Glutamatergic neuron (in vitro differentiated cells): Measurements from ENCODE around the gene WDR46. TPM values are rescaled to one million over a fixed set of nuclear protein-coding genes. Genes with fewer than 3 reads are reported as not detected.

ENCODE experiments used
- DNase-seq: peaks from one replicate; pipeline ENCODE4 v3.0.0; 2022
- H3K27ac Mint-ChIP-seq: one replicate; pipeline ENCODE4 v1.8.0; 2020; ENCODE audit warnings: mild to moderate bottlenecking, mixed read lengths, inconsistent platforms; ENCODE audit not compliant: unreplicated experiment
- H3K27me3 Mint-ChIP-seq: one replicate; pipeline ENCODE4 v1.8.0; 2020; ENCODE audit warnings: mild to moderate bottlenecking, moderate library complexity, mixed read lengths, inconsistent platforms; ENCODE audit not compliant: unreplicated experiment
- H3K36me3 Mint-ChIP-seq: one replicate; pipeline ENCODE4 v1.8.0; 2020; ENCODE audit warnings: mild to moderate bottlenecking, mixed read lengths, inconsistent platforms; ENCODE audit not compliant: unreplicated experiment
- H3K4me1 Mint-ChIP-seq: one replicate; pipeline ENCODE4 v1.8.0; 2020; ENCODE audit warnings: mild to moderate bottlenecking, low read depth, mixed read lengths, inconsistent platforms; ENCODE audit not compliant: unreplicated experiment
- H3K4me3 Mint-ChIP-seq: one replicate; pipeline ENCODE4 v1.8.0; 2020; ENCODE audit warnings: mild to moderate bottlenecking, mixed read lengths, inconsistent platforms; ENCODE audit not compliant: unreplicated experiment
- H3K9me3 Mint-ChIP-seq: one replicate; pipeline ENCODE4 v1.8.0; 2020; ENCODE audit warnings: mild to moderate bottlenecking, moderate library complexity, mixed read lengths, inconsistent platforms; ENCODE audit not compliant: unreplicated experiment
- total RNA-seq: library from RNA; stranded (reverse); fragmentation: NEBNext Ultra II Directional; extraction: Animal tissue kit (Norgen Biotek cat#: 25700); gene quantifications from one replicate; pipeline ENCODE4 v1.2.1, GENCODE V29; 2021; ENCODE audit not compliant: unreplicated experiment
- TF ChIP-seq, protein P1 (sequence below): fragments of 200-600 bp; sonication (generic); IDR thresholded peaks from one replicate; pipeline ENCODE4 v1.5.0; 2021; ENCODE audit not compliant: partially characterized antibody, unreplicated experiment

WDR46 gene
- total RNA-seq, 1 donor from 2014 or later: 48.3 TPM

DNA sequence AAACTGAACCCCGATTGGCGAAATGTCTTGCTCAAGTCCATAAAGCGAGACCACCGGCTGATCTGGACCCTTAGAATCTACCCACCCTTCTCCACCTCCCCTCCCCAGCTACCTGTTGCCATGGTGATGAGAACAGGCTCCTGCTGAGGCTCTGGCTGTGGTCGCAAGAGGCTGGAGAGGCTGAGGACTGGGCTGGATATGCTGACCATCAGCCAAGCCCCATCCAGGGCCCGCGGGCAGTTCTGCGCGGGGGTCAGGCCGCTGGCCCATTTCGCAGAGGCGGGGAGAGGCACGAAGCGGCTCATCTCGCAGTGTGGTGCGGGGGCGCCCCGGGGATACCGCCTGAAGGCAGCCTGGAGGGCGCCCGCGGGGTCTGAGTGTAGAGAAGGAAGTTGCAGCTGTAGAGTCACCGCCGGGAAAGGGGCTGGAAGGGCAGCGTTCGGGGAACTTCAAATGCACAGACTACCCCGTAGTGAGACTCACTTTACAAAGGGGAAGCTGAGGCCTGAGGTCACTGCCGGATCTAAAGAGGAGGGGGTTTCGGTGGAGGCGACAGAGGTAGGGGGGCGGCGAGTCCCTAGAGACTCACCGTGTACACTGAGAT is 24.2 kb upstream of the WDR46 start:
- H3K36me3 Mint-ChIP-seq: no peaks in the 10 kb centered on the region
- H3K4me3 Mint-ChIP-seq: peak overlapping the region; percentile 94
- peaks cover 6% of the 10 kb centered on the region for H3K9me3 Mint-ChIP-seq
- H3K27me3 Mint-ChIP-seq: peaks cover 10% of the 10 kb centered on the region
- DNase-seq: peak; percentile 47
- H3K27ac Mint-ChIP-seq: peak overlapping the region; percentile 52
- TF ChIP-seq, protein P1, sequence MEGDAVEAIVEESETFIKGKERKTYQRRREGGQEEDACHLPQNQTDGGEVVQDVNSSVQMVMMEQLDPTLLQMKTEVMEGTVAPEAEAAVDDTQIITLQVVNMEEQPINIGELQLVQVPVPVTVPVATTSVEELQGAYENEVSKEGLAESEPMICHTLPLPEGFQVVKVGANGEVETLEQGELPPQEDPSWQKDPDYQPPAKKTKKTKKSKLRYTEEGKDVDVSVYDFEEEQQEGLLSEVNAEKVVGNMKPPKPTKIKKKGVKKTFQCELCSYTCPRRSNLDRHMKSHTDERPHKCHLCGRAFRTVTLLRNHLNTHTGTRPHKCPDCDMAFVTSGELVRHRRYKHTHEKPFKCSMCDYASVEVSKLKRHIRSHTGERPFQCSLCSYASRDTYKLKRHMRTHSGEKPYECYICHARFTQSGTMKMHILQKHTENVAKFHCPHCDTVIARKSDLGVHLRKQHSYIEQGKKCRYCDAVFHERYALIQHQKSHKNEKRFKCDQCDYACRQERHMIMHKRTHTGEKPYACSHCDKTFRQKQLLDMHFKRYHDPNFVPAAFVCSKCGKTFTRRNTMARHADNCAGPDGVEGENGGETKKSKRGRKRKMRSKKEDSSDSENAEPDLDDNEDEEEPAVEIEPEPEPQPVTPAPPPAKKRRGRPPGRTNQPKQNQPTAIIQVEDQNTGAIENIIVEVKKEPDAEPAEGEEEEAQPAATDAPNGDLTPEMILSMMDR: no peak
- peaks cover 9% of the 10 kb centered on the region for H3K4me1 Mint-ChIP-seq

DNA sequence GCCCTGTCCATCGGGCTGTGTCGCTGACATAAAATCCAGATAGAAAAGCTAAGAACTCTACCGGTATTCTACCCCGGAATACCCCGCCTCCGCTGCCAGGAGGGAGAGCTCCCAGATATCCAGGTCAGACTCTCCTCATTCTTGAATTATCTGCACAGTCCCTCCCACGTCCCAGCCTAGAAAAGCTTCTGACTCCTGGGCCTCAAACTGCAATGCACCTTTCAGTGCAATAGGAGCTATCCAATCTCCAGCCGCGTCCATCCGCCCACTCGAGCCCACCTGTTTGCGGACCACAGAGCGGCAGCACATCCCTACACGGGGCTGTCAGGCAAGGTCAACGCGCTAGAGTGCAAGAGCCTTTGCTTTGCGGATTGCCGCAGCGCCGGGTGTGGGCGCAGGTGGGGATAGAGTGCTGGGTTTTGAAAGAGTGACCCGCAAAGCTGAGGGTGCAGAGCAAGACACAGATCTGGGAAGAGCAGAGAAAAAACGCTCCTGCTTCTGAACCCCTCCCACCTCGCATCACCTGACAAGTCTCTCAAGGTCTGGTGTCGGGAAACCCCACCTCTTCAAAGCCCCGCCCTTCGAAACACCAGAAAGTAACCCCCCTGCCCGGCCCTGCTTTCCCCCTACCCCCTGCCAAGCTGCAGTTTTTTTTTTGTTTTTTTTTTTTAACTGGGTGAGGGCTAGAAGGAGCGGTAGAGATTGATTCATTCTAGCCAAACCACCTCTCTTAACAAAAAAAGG is 23.5 kb upstream of the WDR46 start:
- H3K4me1 Mint-ChIP-seq: peaks cover 9% of the 10 kb centered on the region
- peak overlapping the region; percentile 94 for H3K4me3 Mint-ChIP-seq
- H3K27ac Mint-ChIP-seq: no peak overlapping the region
- DNase-seq: peak; percentile 32
- TF ChIP-seq, protein P1: no peak
- H3K9me3 Mint-ChIP-seq: peaks cover 2% of the 10 kb centered on the region
- no peaks in the 10 kb centered on the region for H3K36me3 Mint-ChIP-seq
- peaks cover 10% of the 10 kb centered on the region for H3K27me3 Mint-ChIP-seq

DNA sequence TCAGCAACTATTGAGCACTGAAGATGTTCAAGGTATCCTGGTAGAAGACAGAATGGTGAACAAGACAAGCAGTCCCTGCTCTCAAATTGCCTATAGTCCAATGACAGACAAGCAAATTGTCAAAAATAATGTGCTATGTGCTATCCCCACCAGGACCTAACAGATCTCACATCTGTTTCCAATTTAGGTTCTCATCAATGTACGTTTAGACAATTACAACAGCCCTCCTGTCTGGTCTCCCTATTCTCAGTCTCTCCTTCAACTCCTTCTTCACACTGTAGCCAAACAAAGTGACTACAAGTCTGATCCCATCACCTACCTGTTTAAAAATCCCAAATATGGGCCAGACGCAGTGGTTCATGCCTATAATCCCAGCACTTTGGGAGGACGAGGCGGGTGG is 17.3 kb upstream of the WDR46 start:
- DNase-seq: no peak
- TF ChIP-seq, protein P1: no peak
- no peaks in the 10 kb centered on the region for H3K27me3 Mint-ChIP-seq
- no peak overlapping the region for H3K27ac Mint-ChIP-seq
- H3K9me3 Mint-ChIP-seq: no peaks in the 10 kb centered on the region
- H3K4me3 Mint-ChIP-seq: no peak overlapping the region
- H3K4me1 Mint-ChIP-seq: no peaks in the 10 kb centered on the region
- H3K36me3 Mint-ChIP-seq: no peaks in the 10 kb centered on the region

DNA sequence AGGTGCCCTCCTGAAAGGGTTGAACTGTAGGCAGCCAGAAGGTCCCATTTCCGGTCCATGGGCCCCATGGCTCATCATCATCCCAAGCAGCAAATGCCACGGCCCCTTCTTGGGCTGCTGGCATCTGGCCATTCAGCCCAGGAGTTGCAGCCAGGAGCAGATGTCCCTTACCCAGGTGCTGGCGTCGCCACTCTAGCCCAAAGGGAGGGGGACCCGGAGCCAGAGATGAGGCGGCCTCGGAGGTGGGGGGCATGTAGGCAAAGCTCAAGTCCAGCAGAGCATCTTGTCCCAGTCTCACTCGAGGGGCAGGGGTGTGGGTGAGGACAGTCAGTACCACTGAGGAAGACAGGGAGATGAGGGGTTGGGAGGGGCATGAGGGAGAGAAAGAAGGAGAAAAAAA is 16.0 kb upstream of the WDR46 start:
- no peaks in the 10 kb centered on the region for H3K4me1 Mint-ChIP-seq
- no peak for DNase-seq
- H3K27ac Mint-ChIP-seq: no peak overlapping the region
- no peaks in the 10 kb centered on the region for H3K27me3 Mint-ChIP-seq
- H3K9me3 Mint-ChIP-seq: peaks cover 3% of the 10 kb centered on the region
- no peak overlapping the region for H3K4me3 Mint-ChIP-seq
- TF ChIP-seq, protein P1: no peak
- no peaks in the 10 kb centered on the region for H3K36me3 Mint-ChIP-seq

DNA sequence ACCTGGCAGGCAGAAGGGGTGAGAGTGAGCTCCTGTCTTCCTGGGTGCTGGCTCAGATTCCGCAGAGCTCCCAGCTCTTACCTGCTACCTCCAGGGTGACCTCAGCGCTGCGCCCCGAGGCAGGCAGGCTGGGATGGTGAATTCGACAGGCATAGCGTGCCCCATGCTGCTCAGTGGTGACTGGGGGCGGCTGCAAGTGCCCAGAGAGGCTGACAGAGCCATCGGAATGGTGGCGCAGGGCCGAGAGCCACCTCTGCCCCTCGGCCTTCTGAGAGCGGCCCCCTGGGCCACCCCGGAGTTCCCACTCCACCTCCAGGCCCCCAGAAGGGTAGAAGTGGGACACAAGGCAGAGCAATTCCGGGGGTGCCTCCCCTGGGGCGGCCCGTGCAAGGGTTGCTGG is 15.2 kb upstream of the WDR46 start:
- Mint-ChIP-seq H3K4me1 (no peaks in the 10 kb centered on the region), H3K27ac (no peak overlapping the region), H3K27me3 (no peaks in the 10 kb centered on the region), H3K4me3 (no peak overlapping the region), H3K9me3 (peaks cover 5% of the 10 kb centered on the region), H3K36me3 (no peaks in the 10 kb centered on the region)
- DNase-seq: no peak
- TF ChIP-seq, protein P1: no peak
